ENCODE results near the gene STARD8. TPM values are rescaled to one million over a fixed set of nuclear protein-coding genes. Genes with fewer than 3 reads are reported as not detected.
"Not testable (repeated sequence)": the region's sequence is repeated elsewhere in the genome, so short reads cannot be mapped to it uniquely, and the experiment has no call there.

STARD8 gene
- total RNA-seq, 4 donors from 2014 or later = 0.60 to 11.6 (median 3.2) TPM

GRCh38 chrX:68654693-68655092 is 7.2 kb downstream of the STARD8 start:
- in situ Hi-C loops (cut with MboI; ENCODE audit: low pct_ligation_motif_present in 1 of 4, low pct_unique_long_range_greater_than_20kb in 1 of 4, low sequenced_read_pairs in 3 of 4) = no loop called here
- Histone ChIP-seq H3K4me3 (no peak overlapping the region), H3K9me3 (no peaks in the 10 kb centered on the region), H3K4me1 (no peaks in the 10 kb centered on the region), H3K27ac (no peak overlapping the region), H3K36me3 (no peaks in the 10 kb centered on the region), H3K27me3 (no peaks in the 10 kb centered on the region)
- intact Hi-C loops (cut with DNase I; ENCODE audit: low total_unique reads) = no loop called here
- TF ChIP-seq CTCF (IDR thresholded peaks at IDR 0.05) = no peak
- no peak for TF ChIP-seq POLR2A (IDR thresholded peaks at IDR 0.05)
- no peak for TF ChIP-seq EP300 (IDR thresholded peaks at IDR 0.05; ENCODE audit: low read depth)
- TF ChIP-seq POLR2AphosphoS5 (IDR thresholded peaks at IDR 0.05) = no peak
- 76% methylated on average over 3 of the region's 3 CpGs; no CpG with 5 or more reads in 1 of the 2 donors for WGBS, 2 donors (ENCODE audit: low coverage in 1 of 2)
- DNase-seq = no peak

DNA sequence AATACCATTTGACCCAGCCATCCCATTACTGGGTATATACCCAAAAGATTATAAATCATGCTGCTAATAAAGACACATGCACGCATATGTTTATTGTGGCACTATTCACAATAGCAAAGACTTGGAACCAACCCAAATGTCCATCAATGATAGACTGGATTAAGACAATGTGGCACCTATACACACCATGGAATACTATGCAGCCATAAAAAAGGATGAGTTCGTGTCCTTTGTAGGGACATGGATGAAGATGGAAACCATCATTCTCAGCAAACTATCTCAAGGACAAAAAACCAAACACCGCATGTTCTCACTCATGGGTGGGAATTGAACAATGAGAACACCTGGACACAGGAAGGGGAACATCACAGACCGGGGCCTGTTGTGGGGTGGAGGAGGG is 9.0 kb downstream of the STARD8 start:
- intact Hi-C loops (cut with DNase I; ENCODE audit: low total_unique reads); in situ Hi-C loops (cut with MboI; ENCODE audit: low pct_ligation_motif_present in 1 of 4, low pct_unique_long_range_greater_than_20kb in 1 of 4, low sequenced_read_pairs in 3 of 4); H3K4me1 ChIP-seq; H3K36me3 ChIP-seq; H3K9me3 ChIP-seq; H3K27ac ChIP-seq; H3K27me3 ChIP-seq; H3K4me3 ChIP-seq; DNase-seq: not testable (repeated sequence)
- WGBS, 2 donors (ENCODE audit: low coverage in 1 of 2) = 85 to 86% methylated on average over 4 of the region's 4 CpGs

GRCh38 chrX:68658530-68658929 is 11.1 kb downstream of the STARD8 start:
- no peaks in the 10 kb centered on the region for H3K36me3 ChIP-seq
- no peak overlapping the region for H3K27ac ChIP-seq
- no peaks in the 10 kb centered on the region for H3K4me1 ChIP-seq
- no peak for TF ChIP-seq POLR2A (IDR thresholded peaks at IDR 0.05)
- TF ChIP-seq POLR2AphosphoS5 (IDR thresholded peaks at IDR 0.05) = no peak
- no peak for TF ChIP-seq EP300 (IDR thresholded peaks at IDR 0.05; ENCODE audit: low read depth)
- TF ChIP-seq CTCF (IDR thresholded peaks at IDR 0.05) = no peak
- H3K27me3 ChIP-seq = no peaks in the 10 kb centered on the region
- intact Hi-C loops (cut with DNase I; ENCODE audit: low total_unique reads) = no loop called here
- DNase-seq = no peak
- 48% methylated on average over 3 of the region's 3 CpGs; no CpG with 5 or more reads in 1 of the 2 donors for WGBS, 2 donors (ENCODE audit: low coverage in 1 of 2)
- in situ Hi-C loops (cut with MboI; ENCODE audit: low pct_ligation_motif_present in 1 of 4, low pct_unique_long_range_greater_than_20kb in 1 of 4, low sequenced_read_pairs in 3 of 4) = no loop called here
- no peak overlapping the region for H3K4me3 ChIP-seq
- no peaks in the 10 kb centered on the region for H3K9me3 ChIP-seq

DNA sequence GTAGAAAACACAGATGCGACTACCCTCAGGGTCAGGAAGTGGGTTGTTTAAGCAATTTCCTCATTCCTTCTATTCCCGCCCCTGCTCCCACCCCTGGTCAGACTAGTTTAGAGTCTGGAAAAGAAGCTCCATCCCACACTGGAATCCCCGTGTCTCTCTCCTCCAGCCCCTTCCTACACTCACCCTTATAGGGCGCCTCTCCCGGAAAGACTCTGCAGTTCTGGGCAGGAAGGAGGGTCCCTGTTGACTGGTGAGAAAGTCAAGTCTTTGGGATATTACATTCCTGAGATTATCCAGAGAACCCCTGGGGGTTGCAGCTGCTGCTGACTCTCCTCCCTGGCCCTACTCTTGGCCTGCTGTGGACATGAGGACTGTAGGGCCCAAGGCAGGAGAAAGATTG is 11.9 kb downstream of the STARD8 start:
- Histone ChIP-seq H3K9me3 (no peaks in the 10 kb centered on the region), H3K36me3 (no peaks in the 10 kb centered on the region), H3K4me1 (no peaks in the 10 kb centered on the region), H3K27me3 (no peaks in the 10 kb centered on the region), H3K27ac (no peak overlapping the region), H3K4me3 (no peak overlapping the region)
- intact Hi-C loops (cut with DNase I; ENCODE audit: low total_unique reads) = no loop called here
- WGBS, 2 donors (ENCODE audit: low coverage in 1 of 2) = 71% methylated on average over 5 of the region's 5 CpGs; no CpG with 5 or more reads in 1 of the 2 donors
- no peak for DNase-seq
- TF ChIP-seq CTCF (IDR thresholded peaks at IDR 0.05) = no peak
- in situ Hi-C loops (cut with MboI; ENCODE audit: low pct_ligation_motif_present in 1 of 4, low pct_unique_long_range_greater_than_20kb in 1 of 4, low sequenced_read_pairs in 3 of 4) = no loop called here

DNA sequence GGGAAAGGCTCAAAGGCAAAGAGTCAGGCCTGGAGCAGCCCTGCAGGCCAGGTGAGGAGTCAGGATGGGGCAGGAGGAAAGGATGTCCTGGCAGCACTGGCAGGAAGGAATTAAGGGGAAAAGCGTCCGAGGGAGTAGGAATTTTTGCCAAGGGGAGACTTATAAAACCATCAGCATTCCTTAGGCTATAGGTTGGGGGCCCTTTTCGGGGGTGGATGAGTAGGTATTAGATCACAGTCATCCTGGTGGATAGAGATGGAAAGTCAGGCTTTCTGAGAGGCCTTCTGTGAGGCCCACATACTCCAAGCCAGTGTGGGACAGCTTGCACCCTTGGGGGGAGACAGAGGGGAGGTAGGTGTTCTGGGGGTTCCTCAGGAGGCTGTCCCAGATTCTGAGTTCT is 12.3 kb downstream of the STARD8 start:
- Histone ChIP-seq H3K27ac (no peak overlapping the region), H3K27me3 (no peaks in the 10 kb centered on the region), H3K4me1 (no peaks in the 10 kb centered on the region), H3K9me3 (no peaks in the 10 kb centered on the region), H3K4me3 (no peak overlapping the region), H3K36me3 (no peaks in the 10 kb centered on the region)
- 63% methylated on average over 3 of the region's 3 CpGs; no CpG with 5 or more reads in 1 of the 2 donors for WGBS, 2 donors (ENCODE audit: low coverage in 1 of 2)
- no peak for DNase-seq
- in situ Hi-C loops (cut with MboI; ENCODE audit: low pct_ligation_motif_present in 1 of 4, low pct_unique_long_range_greater_than_20kb in 1 of 4, low sequenced_read_pairs in 3 of 4) = no loop called here
- intact Hi-C loops (cut with DNase I; ENCODE audit: low total_unique reads) = no loop called here
- TF ChIP-seq EP300 (IDR thresholded peaks at IDR 0.05; ENCODE audit: low read depth) (no peak), POLR2AphosphoS5 (IDR thresholded peaks at IDR 0.05) (no peak), POLR2A (IDR thresholded peaks at IDR 0.05) (no peak), CTCF (IDR thresholded peaks at IDR 0.05) (no peak)
